Esophagus muscularis mucosa (tissue), 4 donors: ENCODE measurements around the gene GSC2. TPM values are rescaled to one million over a fixed set of nuclear protein-coding genes. Genes with fewer than 3 reads are reported as not detected.

Experiments
- DNase-seq: peaks from one replicate; pipeline ENCODE4 v3.0.0-alpha.2; 2017; ENCODE audit errors: extremely low spot score
- H3K27ac ChIP-seq, 4 donors: fragments of 200-600 bp; sonication (generic); replicated peaks in 1 of 4; 1 replicate in 3 of 4; 2 replicates in 1 of 4; pipeline ENCODE4 v1.5.1; 2016 to 2019; ENCODE audit warnings: mild to moderate bottlenecking in 1 of 4
- H3K27me3 ChIP-seq, 4 donors: fragments of 200-600 bp; sonication (generic); one replicate each; pipeline versions ENCODE4 v1.5.1 to v1.6.0; 2016 to 2019
- H3K36me3 ChIP-seq, 4 donors: fragments of 200-600 bp; sonication (generic); one replicate each; pipeline ENCODE4 v1.5.1; 2016 to 2019
- H3K4me1 ChIP-seq, 4 donors: fragments of 200-600 bp; sonication (generic); one replicate each; pipeline ENCODE4 v1.5.1; 2016 to 2019
- H3K4me3 ChIP-seq, 4 donors: fragments of 200-600 bp; sonication (generic); 1 replicate in 2 of 4; 2 replicates in 2 of 4; pipeline ENCODE4 v1.5.1; 2016 to 2019; ENCODE audit warnings: mild to moderate bottlenecking in 4 of 4, moderate library complexity in 1 of 4
- H3K9me3 ChIP-seq, 4 donors: fragments of 200-600 bp; sonication (generic); 1 replicate in 3 of 4; 2 replicates in 1 of 4; pipeline ENCODE4 v1.5.1; 2016 to 2019
- CTCF ChIP-seq, 3 experiments: fragments of 200-600 bp in 2 of 3; fragments of 450-650 bp in 1 of 3; sonication (generic) in 2 of 3; IDR thresholded peaks; one replicate each; pipeline ENCODE4 v1.5.1; 2017 to 2019; ENCODE audit warnings: antibody characterized with exemption in 3 of 3, mild to moderate bottlenecking in 2 of 3, moderate library complexity in 1 of 3
- EP300 ChIP-seq: sonication (generic); formaldehyde crosslinking; IDR thresholded peaks from one replicate; pipeline ENCODE4 v1.6.1; 2017; ENCODE audit warnings: antibody characterized with exemption
- POLR2A ChIP-seq: fragments of 450-650 bp; IDR thresholded peaks from one replicate; pipeline ENCODE4 v1.6.1; 2017; ENCODE audit warnings: antibody characterized with exemption, moderate library complexity, mild to moderate bottlenecking, low read depth
- POLR2AphosphoS5 ChIP-seq, 2 donors: sonication (generic); formaldehyde crosslinking; IDR thresholded peaks; one replicate each; pipeline ENCODE4 v1.6.1; 2017; ENCODE audit warnings: antibody characterized with exemption in 2 of 2
- WGBS: methylation state at CpG from one replicate; pipeline ENCODE4 v1.1.5; 2018; 5-methylcytosine and 5-hydroxymethylcytosine counted together
- intact Hi-C: fragments of 100-400 bp; cut with DNase I; formaldehyde crosslinking; loops from one replicate; pipeline ENCODE4 v1.15.1; 2023
- total RNA-seq, 4 donors: library from RNA; depleted of rRNA; stranded (reverse); fragments of >200 nt; gene quantifications; one replicate each; pipeline versions ENCODE4 v1.1.0 to v1.2.1, GENCODE V29; 2016

Gene GSC2
- not detected for total RNA-seq

GRCh38 chr22:19149991-19150390 is at the start of gene GSC2:
TSS of gene GSC2 (minus strand) at chr22:19150292. CDS start at chr22:19150283, 9 bp downstream.
- Histone ChIP-seq H3K27me3 (peaks cover 0 to 69% (median 21%) of the 10 kb centered on the region in 4 donors), H3K27ac (no peak within 1 kb of the TSS), H3K4me1 (peaks cover 8 to 21% (median 18%) of the 10 kb centered on the region in 4 donors), H3K9me3 (peaks cover 0 to 6% (median 0%) of the 10 kb centered on the region in 4 donors), H3K4me3 (peak within 1 kb of the TSS; percentile 13 to 47 (median 34)), H3K36me3 (no peaks in the 10 kb centered on the region)
- 0% methylated on average over 8 of the region's 59 CpGs for WGBS
- intact Hi-C loops = no loop called here
- TF ChIP-seq EP300 = no peak
- no peak for TF ChIP-seq CTCF (IDR thresholded peaks at IDR 0.05)
- no peak for TF ChIP-seq POLR2A
- no peak for TF ChIP-seq POLR2AphosphoS5 (IDR thresholded peaks at IDR 0.05)
- DNase-seq = no peak

GRCh38 chr22:19199479-19199878 is 49.4 kb upstream of the GSC2 start:
- peaks cover 0 to 55% (median 34%) of the 10 kb centered on the region in 4 donors for H3K36me3 ChIP-seq
- intact Hi-C loops = no loop called here
- no peak overlapping the region for H3K27ac ChIP-seq
- no peak for DNase-seq
- TF ChIP-seq POLR2A (no peak), POLR2AphosphoS5 (IDR thresholded peaks at IDR 0.05) (no peak)
- H3K27me3 ChIP-seq = no peaks in the 10 kb centered on the region
- WGBS = 92% methylated on average over 8 of the region's 8 CpGs
- no peaks in the 10 kb centered on the region for H3K9me3 ChIP-seq
- H3K4me1 ChIP-seq = no peaks in the 10 kb centered on the region
- no peak overlapping the region for H3K4me3 ChIP-seq

GRCh38 chr22:19197997-19198865 is 48.1 kb upstream of the GSC2 start:
- no peak for DNase-seq
- Histone ChIP-seq H3K9me3 (no peaks in the 10 kb centered on the region), H3K27me3 (no peaks in the 10 kb centered on the region), H3K4me1 (no peaks in the 10 kb centered on the region), H3K36me3 (peaks cover 0 to 66% (median 36%) of the 10 kb centered on the region in 4 donors), H3K27ac (no peak overlapping the region), H3K4me3 (no peak overlapping the region)
- 88% methylated on average over 10 of the region's 10 CpGs for WGBS
- intact Hi-C loops = no loop called here
- no peak for TF ChIP-seq POLR2AphosphoS5 (IDR thresholded peaks at IDR 0.05)
- TF ChIP-seq EP300 = no peak
- TF ChIP-seq CTCF (IDR thresholded peaks at IDR 0.05) = no peak
- TF ChIP-seq POLR2A = no peak

GRCh38 chr22:19196841-19197612 is 46.9 kb upstream of the GSC2 start:
- intact Hi-C loops = no loop called here
- H3K36me3 ChIP-seq = peaks cover 0 to 75% (median 46%) of the 10 kb centered on the region in 4 donors
- TF ChIP-seq POLR2AphosphoS5 (IDR thresholded peaks at IDR 0.05) (no peak), POLR2A (no peak), EP300 (no peak), CTCF (IDR thresholded peaks at IDR 0.05) (no peak)
- no peaks in the 10 kb centered on the region for H3K4me1 ChIP-seq
- H3K4me3 ChIP-seq = no peak overlapping the region
- WGBS = 76% methylated on average over 11 of the region's 11 CpGs
- no peaks in the 10 kb centered on the region for H3K27me3 ChIP-seq
- DNase-seq = no peak
- no peaks in the 10 kb centered on the region for H3K9me3 ChIP-seq
- no peak overlapping the region for H3K27ac ChIP-seq
